Esophagus muscularis mucosa (tissue), 4 donors: ENCODE data around the gene ACLY. TPM values are rescaled to one million over a fixed set of nuclear protein-coding genes. Genes with fewer than 3 reads are reported as not detected.

ENCODE experiments used
- DNase-seq: peaks from one replicate; pipeline ENCODE4 v3.0.0-alpha.2; 2017; ENCODE audit errors: extremely low spot score
- H3K27ac ChIP-seq, 4 donors: fragments of 200-600 bp; sonication (generic); replicated peaks in 1 of 4; 1 replicate in 3 of 4; 2 replicates in 1 of 4; pipeline ENCODE4 v1.5.1; 2016 to 2019; ENCODE audit warnings: mild to moderate bottlenecking in 1 of 4
- H3K27me3 ChIP-seq, 4 donors: fragments of 200-600 bp; sonication (generic); one replicate each; pipeline versions ENCODE4 v1.5.1 to v1.6.0; 2016 to 2019
- H3K36me3 ChIP-seq, 4 donors: fragments of 200-600 bp; sonication (generic); one replicate each; pipeline ENCODE4 v1.5.1; 2016 to 2019
- H3K4me1 ChIP-seq, 4 donors: fragments of 200-600 bp; sonication (generic); one replicate each; pipeline ENCODE4 v1.5.1; 2016 to 2019
- H3K4me3 ChIP-seq, 4 donors: fragments of 200-600 bp; sonication (generic); 1 replicate in 2 of 4; 2 replicates in 2 of 4; pipeline ENCODE4 v1.5.1; 2016 to 2019; ENCODE audit warnings: mild to moderate bottlenecking in 4 of 4, moderate library complexity in 1 of 4
- H3K9me3 ChIP-seq, 4 donors: fragments of 200-600 bp; sonication (generic); 1 replicate in 3 of 4; 2 replicates in 1 of 4; pipeline ENCODE4 v1.5.1; 2016 to 2019
- CTCF ChIP-seq, 3 experiments: fragments of 200-600 bp in 2 of 3; fragments of 450-650 bp in 1 of 3; sonication (generic) in 2 of 3; IDR thresholded peaks; one replicate each; pipeline ENCODE4 v1.5.1; 2017 to 2019; ENCODE audit warnings: antibody characterized with exemption in 3 of 3, mild to moderate bottlenecking in 2 of 3, moderate library complexity in 1 of 3
- EP300 ChIP-seq: sonication (generic); formaldehyde crosslinking; IDR thresholded peaks from one replicate; pipeline ENCODE4 v1.6.1; 2017; ENCODE audit warnings: antibody characterized with exemption
- POLR2A ChIP-seq: fragments of 450-650 bp; IDR thresholded peaks from one replicate; pipeline ENCODE4 v1.6.1; 2017; ENCODE audit warnings: antibody characterized with exemption, moderate library complexity, mild to moderate bottlenecking, low read depth
- POLR2AphosphoS5 ChIP-seq, 2 donors: sonication (generic); formaldehyde crosslinking; IDR thresholded peaks; one replicate each; pipeline ENCODE4 v1.6.1; 2017; ENCODE audit warnings: antibody characterized with exemption in 2 of 2
- WGBS: methylation state at CpG from one replicate; pipeline ENCODE4 v1.1.5; 2018; 5-methylcytosine and 5-hydroxymethylcytosine counted together
- intact Hi-C: fragments of 100-400 bp; cut with DNase I; formaldehyde crosslinking; loops from one replicate; pipeline ENCODE4 v1.15.1; 2023
- total RNA-seq, 4 donors: library from RNA; depleted of rRNA; stranded (reverse); fragments of >200 nt; gene quantifications; one replicate each; pipeline versions ENCODE4 v1.1.0 to v1.2.1, GENCODE V29; 2016

The ACLY gene
- total RNA-seq, 4 donors from 2014 or later: 52.3 to 87.7 (median 71.3) TPM

DNA sequence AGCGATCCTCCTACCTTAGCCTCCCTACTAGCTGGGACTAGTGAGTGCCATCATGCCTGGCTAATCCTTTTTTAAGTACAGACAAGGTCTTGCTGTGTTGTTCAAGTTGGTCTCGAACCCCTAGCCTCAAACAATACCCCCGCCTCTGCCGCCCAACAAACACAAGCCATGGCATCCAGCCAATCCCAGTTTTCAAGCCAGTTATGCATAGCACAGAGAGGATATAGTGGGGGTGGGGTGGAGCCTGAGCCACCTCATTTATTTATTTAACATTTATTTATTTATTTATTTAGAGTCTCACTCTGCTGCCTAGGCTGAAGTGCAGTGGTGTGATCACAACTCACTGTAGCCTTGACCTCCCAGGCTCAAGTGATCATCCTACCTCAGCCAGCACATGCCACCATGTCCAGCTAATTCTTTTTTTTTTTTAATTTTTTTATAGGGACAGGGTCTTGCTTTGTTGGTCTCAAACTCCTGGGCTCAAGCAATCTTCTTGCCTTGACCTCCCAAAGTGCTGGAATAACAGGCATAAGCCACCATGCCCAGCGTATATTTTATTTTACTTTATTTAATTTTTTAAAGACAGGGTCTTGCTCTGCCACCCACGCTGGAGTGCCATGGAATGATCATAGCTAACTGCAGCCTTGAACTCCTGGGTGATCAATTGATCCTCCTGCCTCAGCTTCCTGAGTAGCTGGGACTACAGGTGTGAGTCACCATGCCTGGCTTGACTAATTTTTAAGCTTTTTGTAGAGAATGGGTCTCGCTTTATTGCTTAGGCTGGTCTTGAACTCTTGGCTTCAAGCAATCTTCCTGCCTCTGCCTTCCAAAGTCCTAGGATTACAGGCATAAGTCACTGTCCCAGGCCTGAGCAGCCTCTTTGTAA, 27.4 kb downstream of the ACLY start:
- peaks cover 0 to 20% (median 18%) of the 10 kb centered on the region in 4 donors for H3K4me1 ChIP-seq
- no peak overlapping the region for H3K4me3 ChIP-seq
- DNase-seq: no peak
- TF ChIP-seq POLR2A (no peak), POLR2AphosphoS5 (IDR thresholded peaks at IDR 0.05) (no peak), CTCF (IDR thresholded peaks at IDR 0.05) (no peak), EP300 (no peak)
- intact Hi-C loops: no loop called here
- H3K27me3 ChIP-seq: no peaks in the 10 kb centered on the region
- no peak overlapping the region for H3K27ac ChIP-seq
- WGBS: 94% methylated on average over 7 of the region's 7 CpGs
- H3K36me3 ChIP-seq: peaks cover 46 to 100% (median 94%) of the 10 kb centered on the region in 4 donors
- H3K9me3 ChIP-seq: no peaks in the 10 kb centered on the region

GRCh38 chr17:41888332-41888965, 30.3 kb downstream of the ACLY start:
- Histone ChIP-seq H3K4me3 (no peak overlapping the region), H3K27me3 (no peaks in the 10 kb centered on the region), H3K4me1 (no peaks in the 10 kb centered on the region), H3K27ac (no peak overlapping the region), H3K9me3 (no peaks in the 10 kb centered on the region), H3K36me3 (peaks cover 74 to 100% (median 97%) of the 10 kb centered on the region in 4 donors)
- intact Hi-C loops: loop anchor here (5.0 kb wide), 1 partner anchor 151 kb away; no protein-coding TSS in a partner anchor
- 94% methylated on average over 6 of the region's 6 CpGs for WGBS
- no peak for DNase-seq
- no peak for TF ChIP-seq POLR2A
- TF ChIP-seq POLR2AphosphoS5 (IDR thresholded peaks at IDR 0.05): no peak
- TF ChIP-seq CTCF (IDR thresholded peaks at IDR 0.05): no peak
- TF ChIP-seq EP300: no peak

- DNase-seq: no peak
- no peak overlapping the region for H3K27ac ChIP-seq
- H3K27me3 ChIP-seq: no peaks in the 10 kb centered on the region
- intact Hi-C loops: loop anchor here (5.0 kb wide), 1 partner anchor 148 kb away; no protein-coding TSS in a partner anchor
- TF ChIP-seq EP300: no peak
- TF ChIP-seq POLR2AphosphoS5 (IDR thresholded peaks at IDR 0.05): no peak
- peak in 2 of 3 experiments; percentile 6 to 23 for TF ChIP-seq CTCF (IDR thresholded peaks at IDR 0.05)
- peaks cover 75 to 99% (median 91%) of the 10 kb centered on the region in 4 donors for H3K36me3 ChIP-seq
- 72% methylated on average over 6 of the region's 6 CpGs for WGBS
- no peaks in the 10 kb centered on the region for H3K9me3 ChIP-seq
- no peaks in the 10 kb centered on the region for H3K4me1 ChIP-seq
- no peak overlapping the region for H3K4me3 ChIP-seq
Observed at GRCh38 chr17:41885733-41886132, 33.0 kb downstream of the ACLY start.

DNA sequence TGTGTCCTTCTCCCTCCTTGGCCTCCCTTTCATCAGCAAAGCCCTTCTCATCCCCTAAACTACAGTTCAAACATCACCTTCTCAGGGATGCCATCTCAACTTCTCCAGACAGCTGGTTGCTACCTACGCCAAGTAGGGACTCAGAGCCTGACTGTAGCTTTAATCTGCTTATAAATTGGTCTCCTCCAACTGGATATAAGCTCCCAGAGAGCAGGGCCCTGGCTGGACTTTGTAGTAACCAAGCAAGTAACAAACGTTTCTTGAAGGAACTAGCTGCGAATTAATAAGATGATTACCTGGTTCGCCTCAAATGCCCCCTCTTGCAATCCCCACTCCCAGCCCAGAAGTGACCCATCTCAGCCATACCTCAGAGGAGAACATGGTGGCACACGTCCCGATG, 36.0 kb downstream of the ACLY start:
- H3K27me3 ChIP-seq: no peaks in the 10 kb centered on the region
- H3K4me3 ChIP-seq: no peak overlapping the region
- no peaks in the 10 kb centered on the region for H3K9me3 ChIP-seq
- intact Hi-C loops: no loop called here
- peaks cover 74 to 98% (median 88%) of the 10 kb centered on the region in 4 donors for H3K36me3 ChIP-seq
- H3K27ac ChIP-seq: no peak overlapping the region
- DNase-seq: no peak
- 88% methylated on average over 6 of the region's 6 CpGs for WGBS
- TF ChIP-seq CTCF (IDR thresholded peaks at IDR 0.05): no peak
- no peak for TF ChIP-seq EP300
- no peaks in the 10 kb centered on the region for H3K4me1 ChIP-seq
